SH-SY5Y (cell line): ENCODE data around the gene IL37.

Experiments
- GATA2 ChIP-seq: IDR thresholded peaks from 2 replicates; pipeline ENCODE4 v1.6.1; 2011; ENCODE audit warnings: mild to moderate bottlenecking, low read depth, low read length
- GATA3 ChIP-seq: IDR thresholded peaks from 2 replicates; pipeline ENCODE4 v1.6.1; 2011; ENCODE audit warnings: low read depth, mild to moderate bottlenecking, low read length, moderate library complexity

- TF ChIP-seq GATA2 (no peak), GATA3 (no peak)
Observed at GRCh38 chr2:112949456-112949855, 38.5 kb downstream of the IL37 start.
